Thyroid gland (tissue), 4 donors: ENCODE data around the gene PHTF2. TPM values are rescaled to one million over a fixed set of nuclear protein-coding genes. Genes with fewer than 3 reads are reported as not detected.
A peak's percentile ranks its signal among the peaks of the same experiment; 100 is the strongest.

Experiments used
- DNase-seq, 2 donors: peaks; one replicate each; pipeline ENCODE4 v3.0.0-alpha.2; 2019
- H3K27ac ChIP-seq, 3 donors: fragments of 200-600 bp; sonication (generic); 1 replicate in 2 of 3; 2 replicates in 1 of 3; pipeline ENCODE4 v1.5.1; 2016 to 2019; ENCODE audit warnings: mild to moderate bottlenecking in 1 of 3, moderate library complexity in 1 of 3
- H3K27me3 ChIP-seq: fragments of 200-600 bp; sonication (generic); one replicate; pipeline ENCODE4 v1.5.1; 2019
- H3K36me3 ChIP-seq, 2 donors: fragments of 200-600 bp; sonication (generic); one replicate each; pipeline ENCODE4 v1.5.1; 2016 to 2019
- H3K4me1 ChIP-seq, 2 donors: fragments of 200-600 bp; sonication (generic); one replicate each; pipeline ENCODE4 v1.5.1; 2017 to 2019
- H3K4me3 ChIP-seq, 3 donors: fragments of 200-600 bp; sonication (generic); replicated peaks in 1 of 3; 1 replicate in 2 of 3; 2 replicates in 1 of 3; pipeline ENCODE4 v1.5.1; 2016; ENCODE audit warnings: mild to moderate bottlenecking in 1 of 3
- H3K9me3 ChIP-seq: fragments of 200-600 bp; sonication (generic); one replicate; pipeline ENCODE4 v1.5.1; 2017
- POLR2A ChIP-seq, 2 donors: fragments of 450-650 bp; IDR thresholded peaks; one replicate each; pipeline ENCODE4 v1.6.1; 2017; ENCODE audit warnings: antibody characterized with exemption in 2 of 2, mild to moderate bottlenecking in 2 of 2, moderate library complexity in 1 of 2
- WGBS, 2 donors: methylation state at CpG; one replicate each; pipeline ENCODE4 v1.1.5; 2017; 5-methylcytosine and 5-hydroxymethylcytosine counted together
- intact Hi-C: fragments of 100-400 bp; cut with DNase I; formaldehyde crosslinking; loops from one replicate; pipeline ENCODE4 v1.15.1; 2023
- total RNA-seq, 4 donors: library from RNA; depleted of rRNA; stranded (reverse); fragments of >200 nt; gene quantifications; one replicate each; pipeline ENCODE4 v1.2.3, GENCODE V29; 2016
- TF ChIP-seq, protein P1 (sequence below), 6 experiments: fragments of 200-600 bp in 3 of 6; fragments of 450-650 bp in 3 of 6; sonication (generic) in 3 of 6; IDR thresholded peaks; one replicate each; pipeline ENCODE4 v1.5.1; 2016 to 2019; ENCODE audit warnings: antibody characterized with exemption in 6 of 6, mild to moderate bottlenecking in 2 of 6, inconsistent platforms in 1 of 6, moderate library complexity in 1 of 6

The PHTF2 gene
- total RNA-seq, 4 donors from 2014 or later: 15.3 to 28.3 (median 25.3) TPM

DNA sequence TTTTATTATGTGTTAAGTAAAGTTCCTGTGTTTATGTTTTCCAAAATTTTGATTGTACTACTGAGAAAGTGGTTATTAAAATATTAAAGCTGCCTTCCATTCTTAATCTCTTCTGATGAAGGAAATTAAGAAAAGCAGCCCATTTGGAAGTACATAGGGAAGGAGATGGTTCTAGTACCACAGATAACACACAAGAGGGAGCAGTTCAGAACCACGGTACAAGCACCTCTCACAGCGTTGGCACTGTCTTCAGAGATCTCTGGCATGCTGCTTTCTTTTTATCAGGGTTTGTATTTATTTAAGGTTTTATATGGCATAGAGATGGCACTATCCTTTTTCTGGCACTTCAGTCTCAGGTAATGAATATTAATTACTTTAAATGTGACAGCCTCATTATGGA is 111.6 kb downstream of the PHTF2 start:
- Histone ChIP-seq H3K4me3 (no peak overlapping the region), H3K9me3 (no peaks in the 10 kb centered on the region), H3K27ac (no peak overlapping the region), H3K36me3 (no peaks in the 10 kb centered on the region), H3K27me3 (no peaks in the 10 kb centered on the region), H3K4me1 (peaks cover 5 to 22% of the 10 kb centered on the region in 2 donors)
- intact Hi-C loops: no loop called here
- 67 to 79% methylated on average over 2 of the region's 2 CpGs for WGBS, 2 donors
- DNase-seq: no peak
- TF ChIP-seq, protein P1, sequence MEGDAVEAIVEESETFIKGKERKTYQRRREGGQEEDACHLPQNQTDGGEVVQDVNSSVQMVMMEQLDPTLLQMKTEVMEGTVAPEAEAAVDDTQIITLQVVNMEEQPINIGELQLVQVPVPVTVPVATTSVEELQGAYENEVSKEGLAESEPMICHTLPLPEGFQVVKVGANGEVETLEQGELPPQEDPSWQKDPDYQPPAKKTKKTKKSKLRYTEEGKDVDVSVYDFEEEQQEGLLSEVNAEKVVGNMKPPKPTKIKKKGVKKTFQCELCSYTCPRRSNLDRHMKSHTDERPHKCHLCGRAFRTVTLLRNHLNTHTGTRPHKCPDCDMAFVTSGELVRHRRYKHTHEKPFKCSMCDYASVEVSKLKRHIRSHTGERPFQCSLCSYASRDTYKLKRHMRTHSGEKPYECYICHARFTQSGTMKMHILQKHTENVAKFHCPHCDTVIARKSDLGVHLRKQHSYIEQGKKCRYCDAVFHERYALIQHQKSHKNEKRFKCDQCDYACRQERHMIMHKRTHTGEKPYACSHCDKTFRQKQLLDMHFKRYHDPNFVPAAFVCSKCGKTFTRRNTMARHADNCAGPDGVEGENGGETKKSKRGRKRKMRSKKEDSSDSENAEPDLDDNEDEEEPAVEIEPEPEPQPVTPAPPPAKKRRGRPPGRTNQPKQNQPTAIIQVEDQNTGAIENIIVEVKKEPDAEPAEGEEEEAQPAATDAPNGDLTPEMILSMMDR (IDR thresholded peaks at IDR 0.05): peak in 2 of 6 experiments; percentile 11 to 23
- no peak for TF ChIP-seq POLR2A (IDR thresholded peaks at IDR 0.05)

DNA sequence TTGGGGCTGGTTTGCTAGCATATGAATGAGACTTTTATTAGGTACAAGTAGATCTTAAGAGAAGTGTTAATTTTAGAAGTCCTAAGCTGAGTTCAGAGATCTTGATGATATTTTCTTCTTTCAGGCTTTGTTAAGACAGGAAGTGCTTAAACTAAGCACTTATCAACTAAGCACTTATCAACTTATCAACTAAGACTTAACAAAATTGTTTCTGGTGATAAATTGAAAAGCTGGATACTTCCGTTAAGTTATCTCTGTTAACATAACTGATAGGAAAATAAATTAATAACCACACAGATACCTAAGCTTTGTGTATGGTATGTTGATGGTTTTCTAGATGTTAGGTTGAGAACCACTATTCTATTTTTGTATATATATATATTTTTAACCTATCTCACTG is 113.7 kb downstream of the PHTF2 start:
- no peaks in the 10 kb centered on the region for H3K36me3 ChIP-seq
- peaks cover 5 to 22% of the 10 kb centered on the region in 2 donors for H3K4me1 ChIP-seq
- H3K4me3 ChIP-seq: no peak overlapping the region
- H3K9me3 ChIP-seq: no peaks in the 10 kb centered on the region
- TF ChIP-seq, protein P1 (IDR thresholded peaks at IDR 0.05): no peak
- TF ChIP-seq POLR2A (IDR thresholded peaks at IDR 0.05): no peak
- H3K27ac ChIP-seq: peak overlapping the region in 2 of 3 donors; percentile 8 to 91
- intact Hi-C loops: no loop called here
- 90 to 94% methylated on average over 1 of the region's 1 CpG for WGBS, 2 donors
- H3K27me3 ChIP-seq: no peaks in the 10 kb centered on the region
- DNase-seq: no peak

DNA sequence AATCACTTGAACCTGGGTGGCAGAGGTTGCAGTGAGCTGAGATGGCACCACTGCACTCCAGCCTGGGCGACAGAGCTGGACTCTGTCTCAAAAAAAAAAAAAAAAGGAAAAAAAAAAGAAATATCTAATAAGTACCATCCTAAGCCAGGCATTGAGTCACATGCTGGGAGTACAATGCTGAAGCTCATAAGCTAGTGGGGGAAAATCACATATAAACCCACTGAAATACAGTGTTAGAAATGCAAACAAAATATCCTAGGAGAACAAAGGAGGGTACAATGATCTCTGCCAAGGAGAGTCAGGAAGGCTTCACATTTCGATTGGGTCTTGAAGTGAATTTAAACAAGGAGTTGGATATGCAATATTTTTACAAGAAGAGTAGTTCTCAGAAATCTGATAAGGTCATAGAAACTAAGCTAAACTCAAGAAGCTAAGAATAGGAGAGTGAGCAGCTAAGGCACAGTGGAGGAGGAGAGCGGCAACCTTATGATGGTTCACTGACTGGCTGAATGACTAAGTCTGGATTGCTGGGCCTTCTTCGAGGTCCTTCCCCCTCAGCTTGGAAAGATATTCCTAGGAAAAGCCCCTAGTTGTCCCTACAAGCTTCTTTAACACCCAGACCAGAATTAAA is 115.5 kb downstream of the PHTF2 start:
- 37 to 44% methylated on average over 4 of the region's 4 CpGs for WGBS, 2 donors
- no peak overlapping the region for H3K4me3 ChIP-seq
- peaks cover 5 to 37% of the 10 kb centered on the region in 2 donors for H3K4me1 ChIP-seq
- no peaks in the 10 kb centered on the region for H3K36me3 ChIP-seq
- TF ChIP-seq POLR2A (IDR thresholded peaks at IDR 0.05): peak in 1 of 2 donors; percentile 8
- TF ChIP-seq, protein P1 (IDR thresholded peaks at IDR 0.05): no peak
- peak overlapping the region; percentile 89 to 97 (median 91) for H3K27ac ChIP-seq
- no peaks in the 10 kb centered on the region for H3K27me3 ChIP-seq
- intact Hi-C loops: no loop called here
- DNase-seq: peak; percentile 57 to 67
- no peaks in the 10 kb centered on the region for H3K9me3 ChIP-seq

DNA sequence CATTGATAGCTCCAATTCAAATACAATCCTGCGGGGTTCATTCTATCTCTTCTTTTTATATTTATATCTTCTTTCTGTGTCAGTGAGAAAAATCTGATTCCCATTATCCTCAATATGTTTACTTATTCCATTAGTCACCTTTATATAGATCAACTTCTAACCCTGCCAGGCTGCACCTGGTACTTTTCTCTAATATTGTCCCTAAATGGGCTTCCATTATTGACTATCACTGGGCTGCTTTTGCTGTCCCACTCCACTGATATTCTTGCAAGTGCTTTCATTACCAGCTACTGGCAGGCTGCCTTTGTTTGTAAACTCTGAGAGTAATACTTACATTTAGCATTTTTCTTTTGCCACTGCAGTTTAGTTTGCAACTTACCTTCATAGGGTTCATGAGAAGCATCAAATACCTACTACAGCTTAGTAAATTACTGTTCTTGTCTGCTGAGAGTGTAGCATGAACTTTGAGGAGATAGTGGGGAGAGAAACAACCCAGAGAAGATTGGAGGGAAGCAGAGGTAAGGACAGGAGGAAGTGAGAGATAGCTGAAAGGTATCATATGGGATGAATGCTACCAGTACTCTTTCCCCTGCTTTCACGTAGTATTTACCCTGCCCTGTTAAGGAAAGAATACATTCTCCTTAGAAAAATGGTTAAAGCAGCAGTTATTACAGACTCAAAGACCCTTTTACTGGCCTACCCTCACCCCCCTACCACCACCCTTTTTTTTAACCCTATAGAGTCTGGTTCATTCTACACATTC is 119.1 kb downstream of the PHTF2 start:
- no peak for TF ChIP-seq POLR2A (IDR thresholded peaks at IDR 0.05)
- TF ChIP-seq, protein P1 (IDR thresholded peaks at IDR 0.05): no peak
- Histone ChIP-seq H3K9me3 (no peaks in the 10 kb centered on the region), H3K27ac (peak overlapping the region in 1 of 3 donors; percentile 22), H3K36me3 (peaks cover 0 to 4% of the 10 kb centered on the region in 2 donors), H3K4me1 (peaks cover 5 to 32% of the 10 kb centered on the region in 2 donors), H3K4me3 (no peak overlapping the region), H3K27me3 (no peaks in the 10 kb centered on the region)
- WGBS, 2 donors: 93 to 98% methylated on average over 2 of the region's 2 CpGs
- intact Hi-C loops: no loop called here
- DNase-seq: peak in 1 of 2 donors; percentile 35

DNA sequence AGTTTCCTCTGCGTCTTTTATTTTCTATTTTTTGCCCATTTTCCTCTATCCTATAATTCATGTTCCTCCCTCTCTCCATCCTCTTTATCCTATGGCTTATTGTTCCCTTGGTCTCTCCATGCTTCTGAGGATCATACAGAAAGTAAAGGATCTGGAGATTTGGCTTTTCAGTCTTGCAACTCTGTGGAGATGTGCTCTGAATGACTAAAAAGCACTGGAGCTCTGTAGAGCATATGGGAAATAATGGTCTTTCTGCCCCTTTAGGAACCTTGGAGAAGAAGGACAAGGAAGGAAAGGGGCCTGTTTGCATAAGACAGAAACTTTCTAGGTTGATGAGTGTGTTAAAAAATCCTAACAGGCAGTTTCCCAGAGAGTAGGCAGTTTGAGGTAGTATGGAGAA is 120.1 kb downstream of the PHTF2 start:
- no peaks in the 10 kb centered on the region for H3K27me3 ChIP-seq
- H3K27ac ChIP-seq: no peak overlapping the region
- H3K9me3 ChIP-seq: no peaks in the 10 kb centered on the region
- intact Hi-C loops: no loop called here
- WGBS, 2 donors: 91 to 94% methylated on average over 1 of the region's 1 CpG
- no peak overlapping the region for H3K4me3 ChIP-seq
- peaks cover 0 to 25% of the 10 kb centered on the region in 2 donors for H3K4me1 ChIP-seq
- no peak for TF ChIP-seq POLR2A (IDR thresholded peaks at IDR 0.05)
- TF ChIP-seq, protein P1 (IDR thresholded peaks at IDR 0.05): no peak
- peaks cover 0 to 4% of the 10 kb centered on the region in 2 donors for H3K36me3 ChIP-seq
- DNase-seq: no peak
